ENCODE measurements around the gene SRSF2. TPM values are rescaled to one million over a fixed set of nuclear protein-coding genes. Genes with fewer than 3 reads are reported as not detected.
"Not testable (repeated sequence)": the region's sequence is repeated elsewhere in the genome, so short reads cannot be mapped to it uniquely, and the experiment has no call there.

Gene SRSF2
- total and polyA plus RNA-seq, 8 donors, result 96.4 to 340 (median 166) TPM

GRCh38 chr17:76751416-76751993 is 14.4 kb upstream of the SRSF2 start:
- no peaks in the 10 kb centered on the region for H3K27me3 ChIP-seq
- peaks cover 0 to 4% (median 0%) of the 10 kb centered on the region in 4 donors for H3K4me1 ChIP-seq
- H3K4me3 ChIP-seq, result no peak overlapping the region
- no peak for DNase-seq
- H3K9me3 ChIP-seq, result no peaks in the 10 kb centered on the region
- WGBS, 5 donors, result 87 to 97% (median 95%) methylated on average over 3 of the region's 3 CpGs
- TF ChIP-seq POLR2AphosphoS5 (IDR thresholded peaks at IDR 0.05) (no peak), POLR2A (IDR thresholded peaks at IDR 0.05) (no peak), EP300 (IDR thresholded peaks at IDR 0.05) (no peak), CTCF (IDR thresholded peaks at IDR 0.05) (no peak)
- no peak overlapping the region for H3K27ac ChIP-seq
- intact Hi-C loops (cut with DNase I; ENCODE audit: low total_unique reads), result no loop called here
- H3K36me3 ChIP-seq, result peaks cover 25 to 72% (median 63%) of the 10 kb centered on the region in 4 donors

GRCh38 chr17:76748657-76749056 is 11.5 kb upstream of the SRSF2 start:
- WGBS, 5 donors, result 95 to 100% (median 100%) methylated on average over 1 of the region's 1 CpG
- H3K27ac ChIP-seq, result no peak overlapping the region

GRCh38 chr17:76747716-76748363 is 10.7 kb upstream of the SRSF2 start:
- TF ChIP-seq POLR2AphosphoS5 (IDR thresholded peaks at IDR 0.05), result no peak
- TF ChIP-seq CTCF (IDR thresholded peaks at IDR 0.05), result no peak
- TF ChIP-seq EP300 (IDR thresholded peaks at IDR 0.05), result no peak
- TF ChIP-seq POLR2A (IDR thresholded peaks at IDR 0.05), result no peak
- H3K9me3 ChIP-seq, result no peaks in the 10 kb centered on the region
- H3K27me3 ChIP-seq, result no peaks in the 10 kb centered on the region
- H3K4me3 ChIP-seq, result no peak overlapping the region
- H3K36me3 ChIP-seq, result peaks cover 31 to 77% (median 68%) of the 10 kb centered on the region in 4 donors
- H3K4me1 ChIP-seq, result peaks cover 0 to 4% (median 0%) of the 10 kb centered on the region in 4 donors
- no peak overlapping the region for H3K27ac ChIP-seq
- DNase-seq, result no peak
- intact Hi-C loops (cut with DNase I; ENCODE audit: low total_unique reads), result no loop called here
- WGBS, 5 donors, result 68 to 80% (median 77%) methylated on average over 9 of the region's 9 CpGs

More at GRCh38 chr17:76748657-76749056, 11.5 kb upstream of the SRSF2 start:
- H3K4me1 ChIP-seq, result peaks cover 0 to 4% (median 0%) of the 10 kb centered on the region in 4 donors
- H3K9me3 ChIP-seq, result no peaks in the 10 kb centered on the region
- TF ChIP-seq CTCF (IDR thresholded peaks at IDR 0.05), result no peak
- TF ChIP-seq EP300 (IDR thresholded peaks at IDR 0.05), result no peak
- no peak for TF ChIP-seq POLR2A (IDR thresholded peaks at IDR 0.05)
- no peak for TF ChIP-seq POLR2AphosphoS5 (IDR thresholded peaks at IDR 0.05)
- no peak overlapping the region for H3K4me3 ChIP-seq
- intact Hi-C loops (cut with DNase I; ENCODE audit: low total_unique reads), result no loop called here
- H3K36me3 ChIP-seq, result peaks cover 35 to 75% (median 67%) of the 10 kb centered on the region in 4 donors
- H3K27me3 ChIP-seq, result no peaks in the 10 kb centered on the region
- no peak for DNase-seq

GRCh38 chr17:76745785-76746184 is 8.7 kb upstream of the SRSF2 start:
- peaks cover 39 to 82% (median 77%) of the 10 kb centered on the region in 4 donors for H3K36me3 ChIP-seq
- H3K9me3 ChIP-seq; intact Hi-C loops (cut with DNase I; ENCODE audit: low total_unique reads); H3K27ac ChIP-seq; H3K27me3 ChIP-seq; DNase-seq; H3K4me1 ChIP-seq; H3K4me3 ChIP-seq: not testable (repeated sequence)
- WGBS, 5 donors, result 93 to 96% (median 95%) methylated on average over 6 of the region's 6 CpGs

- TF ChIP-seq POLR2A (IDR thresholded peaks at IDR 0.05), result no peak
- TF ChIP-seq EP300 (IDR thresholded peaks at IDR 0.05), result no peak
- no peak for TF ChIP-seq POLR2AphosphoS5 (IDR thresholded peaks at IDR 0.05)
- TF ChIP-seq CTCF (IDR thresholded peaks at IDR 0.05), result no peak
- 75 to 100% (median 98%) methylated on average over 2 of the region's 2 CpGs for WGBS, 5 donors
- H3K9me3 ChIP-seq, result no peaks in the 10 kb centered on the region
- intact Hi-C loops (cut with DNase I; ENCODE audit: low total_unique reads), result no loop called here
- peaks cover 7 to 16% (median 10%) of the 10 kb centered on the region in 4 donors for H3K4me1 ChIP-seq
- H3K36me3 ChIP-seq, result peaks cover 39 to 82% (median 76%) of the 10 kb centered on the region in 4 donors
- H3K27me3 ChIP-seq, result no peaks in the 10 kb centered on the region
- no peak overlapping the region for H3K4me3 ChIP-seq
- H3K27ac ChIP-seq, result no peak overlapping the region
- no peak for DNase-seq
Measured at GRCh38 chr17:76744747-76745146, 7.6 kb upstream of the SRSF2 start.

Measured in stomach (tissue), 9 donors.